Right cardiac atrium (tissue), 5 donors: ENCODE results near the gene ENO4. TPM values are rescaled to one million over a fixed set of nuclear protein-coding genes. Genes with fewer than 3 reads are reported as not detected.

Experiments used
- ATAC-seq, 2 donors: fragments of 200-7000 bp; cut with Tn5 transposase; one replicate each; pipeline versions ENCODE4 v1.8.0 to v1.9.1; 2020; ENCODE audit warnings: moderate library complexity in 2 of 2, mild to moderate bottlenecking in 1 of 2
- DNase-seq, 3 donors: peaks; one replicate each; pipeline ENCODE4 v3.0.0-alpha.2; 2020
- H3K27ac ChIP-seq: one replicate; pipeline ENCODE4 v1.5.1; 2013; ENCODE audit warnings: mild to moderate bottlenecking, low read length, control low read depth, moderate library complexity
- H3K27me3 ChIP-seq: one replicate; pipeline ENCODE4 v1.6.1; 2013; ENCODE audit not compliant: control insufficient read depth, insufficient read depth
- H3K4me1 ChIP-seq: one replicate; pipeline ENCODE4 v1.6.1; 2013; ENCODE audit warnings: low read length; ENCODE audit not compliant: control insufficient read depth, insufficient read depth
- H3K4me3 ChIP-seq: one replicate; pipeline ENCODE4 v1.5.1; 2013; ENCODE audit warnings: low read length, control low read depth
- H3K9me3 ChIP-seq: one replicate; pipeline ENCODE4 v1.6.1; 2013; ENCODE audit warnings: low read length; ENCODE audit not compliant: control insufficient read depth
- WGBS: extraction: QIAGEN DNeasy Blood & Tissue Kit; methylation state at CpG from one replicate; pipeline ENCODE4 v1.1.7; 2013; 5-methylcytosine and 5-hydroxymethylcytosine counted together
- intact Hi-C, 4 donors: fragments of 100-400 bp; cut with DNase I; formaldehyde crosslinking; loops; one replicate each; pipeline versions ENCODE4 v1.11.0 to v1.14.0; 2022 to 2023
- polyA plus RNA-seq: library from polyadenylated mRNA; stranded (reverse); fragments of 200-250 nt; gene quantifications from one replicate; pipeline ENCODE4 v1.2.3, GENCODE V29; 2013
- total RNA-seq, 4 donors: library from RNA; stranded (reverse); fragmentation: NEBNext Ultra II Directional; extraction: Animal tissue kit (Norgen Biotek cat#: 25700); gene quantifications; one replicate each; pipeline ENCODE4 v1.2.1, GENCODE V29; 2021
- donor health status: healthy with polysubstance abuse.
- donor health status: DM: no; HTN: yes; CAD: no.
- donor health status: DM: no; HTN: no; CAD: no.
- donor health status: DM: no; HTN: yes; CAD: no; lungs with severe emphysema.
- donor health status: DM: yes; HTN: yes; CAD: no.

The ENO4 gene
- total and polyA plus RNA-seq, 5 donors = 0.07 to 0.36 (median 0.25) TPM

- H3K27ac ChIP-seq = no peak overlapping the region
- intact Hi-C loops = no loop called here
- 26% methylated on average over 7 of the region's 7 CpGs for WGBS
- H3K9me3 ChIP-seq = no peaks in the 10 kb centered on the region
- no peak for ATAC-seq
- H3K4me1 ChIP-seq = no peaks in the 10 kb centered on the region
- DNase-seq = peak; percentile 35 to 71 (median 56)
- no peaks in the 10 kb centered on the region for H3K27me3 ChIP-seq
- H3K4me3 ChIP-seq = no peak overlapping the region
Measured at GRCh38 chr10:116891208-116891607, 41.9 kb downstream of the ENO4 start.

GRCh38 chr10:116892907-116893685 lies 43.8 kb downstream of the ENO4 start:
- Histone ChIP-seq H3K9me3 (no peaks in the 10 kb centered on the region), H3K4me1 (no peaks in the 10 kb centered on the region), H3K27ac (no peak overlapping the region), H3K27me3 (no peaks in the 10 kb centered on the region), H3K4me3 (no peak overlapping the region)
- 55% methylated on average over 11 of the region's 11 CpGs for WGBS
- no peak for DNase-seq
- no peak for ATAC-seq
- intact Hi-C loops = no loop called here

- no peaks in the 10 kb centered on the region for H3K9me3 ChIP-seq
- ATAC-seq = no peak
Measured at GRCh38 chr10:116893686-116894037, 44.4 kb downstream of the ENO4 start.

GRCh38 chr10:116899626-116900025 lies 50.3 kb downstream of the ENO4 start:
- no peaks in the 10 kb centered on the region for H3K4me1 ChIP-seq
- H3K4me3 ChIP-seq = no peak overlapping the region
- H3K27me3 ChIP-seq = no peaks in the 10 kb centered on the region
- intact Hi-C loops = no loop called here
- DNase-seq (no peak), ATAC-seq (no peak)
- H3K27ac ChIP-seq = no peak overlapping the region
- 67% methylated on average over 4 of the region's 4 CpGs for WGBS
- no peaks in the 10 kb centered on the region for H3K9me3 ChIP-seq

More at GRCh38 chr10:116893686-116894037, 44.4 kb downstream of the ENO4 start:
- Histone ChIP-seq H3K27me3 (no peaks in the 10 kb centered on the region), H3K4me1 (no peaks in the 10 kb centered on the region), H3K27ac (no peak overlapping the region), H3K4me3 (no peak overlapping the region)
- intact Hi-C loops = no loop called here
- DNase-seq = no peak

GRCh38 chr10:116905845-116906210 lies 56.5 kb downstream of the ENO4 start:
- Histone ChIP-seq H3K4me3 (no peak overlapping the region), H3K27me3 (no peaks in the 10 kb centered on the region), H3K9me3 (no peaks in the 10 kb centered on the region), H3K27ac (no peak overlapping the region), H3K4me1 (no peaks in the 10 kb centered on the region)
- DNase-seq = no peak
- ATAC-seq = no peak
- intact Hi-C loops = no loop called here
- 93% methylated on average over 3 of the region's 3 CpGs for WGBS

GRCh38 chr10:116907245-116907987 lies 58.1 kb downstream of the ENO4 start:
- no peak for ATAC-seq
- H3K4me3 ChIP-seq = no peak overlapping the region
- DNase-seq = no peak
- H3K27ac ChIP-seq = no peak overlapping the region
- H3K9me3 ChIP-seq = no peaks in the 10 kb centered on the region
- H3K27me3 ChIP-seq = no peaks in the 10 kb centered on the region
- intact Hi-C loops = no loop called here
- no peaks in the 10 kb centered on the region for H3K4me1 ChIP-seq
- WGBS = 80% methylated on average over 6 of the region's 6 CpGs

GRCh38 chr10:116909307-116909706 lies 60.0 kb downstream of the ENO4 start:
- intact Hi-C loops = no loop called here
- H3K9me3 ChIP-seq = no peaks in the 10 kb centered on the region
- no peaks in the 10 kb centered on the region for H3K4me1 ChIP-seq
- H3K27ac ChIP-seq = no peak overlapping the region
- no peaks in the 10 kb centered on the region for H3K27me3 ChIP-seq
- 82% methylated on average over 1 of the region's 1 CpG for WGBS
- no peak overlapping the region for H3K4me3 ChIP-seq
- DNase-seq = no peak
- ATAC-seq = no peak

GRCh38 chr10:116910910-116911309 lies 61.6 kb downstream of the ENO4 start:
- Histone ChIP-seq H3K4me1 (no peaks in the 10 kb centered on the region), H3K27me3 (no peaks in the 10 kb centered on the region), H3K9me3 (no peaks in the 10 kb centered on the region), H3K4me3 (no peak overlapping the region), H3K27ac (no peak overlapping the region)
- intact Hi-C loops = no loop called here
- no peak for DNase-seq
- WGBS = 73% methylated on average over 3 of the region's 3 CpGs
- ATAC-seq = peak in 1 of 2 donors; percentile 57

- Histone ChIP-seq H3K27ac (no peak overlapping the region), H3K9me3 (no peaks in the 10 kb centered on the region), H3K27me3 (no peaks in the 10 kb centered on the region), H3K4me1 (no peaks in the 10 kb centered on the region), H3K4me3 (no peak overlapping the region)
- WGBS = 49% methylated on average over 1 of the region's 1 CpG
- ATAC-seq (peak in 1 of 2 donors; percentile 29), DNase-seq (no peak)
- intact Hi-C loops = no loop called here
Measured at GRCh38 chr10:116912162-116912561, 62.9 kb downstream of the ENO4 start.

- ATAC-seq (peak; percentile 69 to 88), DNase-seq (peak in 2 of 3 donors; percentile 46 to 60)
- 47% methylated on average over 1 of the region's 1 CpG for WGBS
Measured at GRCh38 chr10:116913695-116914094, 64.4 kb downstream of the ENO4 start.

GRCh38 chr10:116915340-116915739 lies 66.0 kb downstream of the ENO4 start:
- Histone ChIP-seq H3K4me3 (no peak overlapping the region), H3K4me1 (no peaks in the 10 kb centered on the region), H3K27me3 (no peaks in the 10 kb centered on the region), H3K27ac (no peak overlapping the region), H3K9me3 (no peaks in the 10 kb centered on the region)
- 72% methylated on average over 2 of the region's 2 CpGs for WGBS
- intact Hi-C loops = no loop called here
- DNase-seq (no peak), ATAC-seq (no peak)

More at GRCh38 chr10:116913695-116914094, 64.4 kb downstream of the ENO4 start:
- H3K4me1 ChIP-seq = no peaks in the 10 kb centered on the region
- intact Hi-C loops = no loop called here
- H3K27ac ChIP-seq = no peak overlapping the region
- H3K4me3 ChIP-seq = no peak overlapping the region
- no peaks in the 10 kb centered on the region for H3K27me3 ChIP-seq
- no peaks in the 10 kb centered on the region for H3K9me3 ChIP-seq
